Stimulated activated CD8-positive, alpha-beta memory T cell treated with anti-CD3 and anti-CD28 coated beads, Interleukin-7, amount 100 ng/mL, for 4 hours (primary cell): ENCODE measurements around the gene EXTL1.
A peak's percentile ranks its signal among the peaks of the same experiment; 100 is the strongest.
"Not testable (repeated sequence)": the region's sequence is repeated elsewhere in the genome, so short reads cannot be mapped to it uniquely, and the experiment has no call there.

Source experiments
- DNase-seq, 2 donors: peaks; one replicate each; pipeline ENCODE4 v3.0.0-alpha.2; 2020; ENCODE audit warnings: low read depth in 2 of 2

Gene EXTL1, protein sequence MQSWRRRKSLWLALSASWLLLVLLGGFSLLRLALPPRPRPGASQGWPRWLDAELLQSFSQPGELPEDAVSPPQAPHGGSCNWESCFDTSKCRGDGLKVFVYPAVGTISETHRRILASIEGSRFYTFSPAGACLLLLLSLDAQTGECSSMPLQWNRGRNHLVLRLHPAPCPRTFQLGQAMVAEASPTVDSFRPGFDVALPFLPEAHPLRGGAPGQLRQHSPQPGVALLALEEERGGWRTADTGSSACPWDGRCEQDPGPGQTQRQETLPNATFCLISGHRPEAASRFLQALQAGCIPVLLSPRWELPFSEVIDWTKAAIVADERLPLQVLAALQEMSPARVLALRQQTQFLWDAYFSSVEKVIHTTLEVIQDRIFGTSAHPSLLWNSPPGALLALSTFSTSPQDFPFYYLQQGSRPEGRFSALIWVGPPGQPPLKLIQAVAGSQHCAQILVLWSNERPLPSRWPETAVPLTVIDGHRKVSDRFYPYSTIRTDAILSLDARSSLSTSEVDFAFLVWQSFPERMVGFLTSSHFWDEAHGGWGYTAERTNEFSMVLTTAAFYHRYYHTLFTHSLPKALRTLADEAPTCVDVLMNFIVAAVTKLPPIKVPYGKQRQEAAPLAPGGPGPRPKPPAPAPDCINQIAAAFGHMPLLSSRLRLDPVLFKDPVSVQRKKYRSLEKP

DNA sequence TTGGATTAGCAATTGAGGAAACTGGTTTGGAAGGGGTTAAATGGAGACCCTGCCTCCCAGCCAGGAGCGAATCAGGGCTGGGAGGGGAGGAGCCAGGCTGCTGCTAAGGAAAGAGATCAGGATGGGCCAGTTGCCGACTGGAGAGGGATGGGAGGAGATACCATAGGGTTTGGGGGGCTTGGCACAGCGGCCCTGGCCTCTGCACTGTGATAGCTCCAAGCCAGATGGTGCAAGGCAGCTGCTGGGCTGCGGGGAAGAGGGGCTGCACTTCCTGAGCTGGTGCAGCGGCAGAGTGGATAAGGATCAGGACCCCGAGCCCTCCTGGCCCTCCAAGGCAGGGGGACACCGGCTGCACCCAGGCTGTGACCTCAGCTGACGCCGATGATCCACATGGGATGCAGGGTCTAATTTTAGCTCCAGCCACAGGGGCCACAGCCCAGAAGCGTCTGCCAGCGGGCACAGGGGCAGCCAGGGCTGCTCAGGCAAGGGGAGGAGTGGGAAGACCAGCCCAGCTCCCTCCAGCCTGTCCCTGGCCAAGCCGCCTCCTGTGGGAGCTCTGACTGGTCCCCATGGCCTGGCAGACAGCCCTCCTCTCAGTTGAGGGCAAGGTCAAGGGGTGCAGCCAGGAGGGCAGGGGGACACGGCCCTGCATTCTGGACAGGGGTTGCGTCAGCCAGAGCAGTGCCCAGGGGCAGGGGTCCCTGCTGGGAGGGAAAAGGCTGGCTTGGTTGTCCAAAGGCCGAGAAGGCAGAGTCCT, at the start of gene EXTL1:
Gene EXTL1, plus strand, starts transcription at position 129 of the 757 bp plus-strand sequence. CDS start 872 bp downstream, outside the sequence.
- no peak for DNase-seq

DNA sequence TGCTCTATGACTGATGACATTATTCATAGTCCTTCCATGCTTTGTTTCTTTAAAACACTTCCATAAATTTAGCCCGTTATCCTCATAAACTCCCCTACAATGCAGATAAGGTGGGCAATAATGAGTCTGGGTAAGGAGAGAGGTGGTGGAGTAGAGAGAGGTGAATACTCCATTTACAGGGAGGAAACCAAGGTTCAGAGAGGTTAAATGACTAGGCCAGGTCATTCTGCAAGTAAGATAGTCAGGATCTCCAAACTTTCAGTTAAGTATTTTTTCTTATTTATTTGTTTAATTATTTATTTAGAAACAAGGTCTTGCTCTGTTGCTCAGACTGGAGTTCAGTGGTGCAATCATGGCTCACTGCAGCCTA, 49.8 kb upstream of the EXTL1 start:
- no peak for DNase-seq

DNA sequence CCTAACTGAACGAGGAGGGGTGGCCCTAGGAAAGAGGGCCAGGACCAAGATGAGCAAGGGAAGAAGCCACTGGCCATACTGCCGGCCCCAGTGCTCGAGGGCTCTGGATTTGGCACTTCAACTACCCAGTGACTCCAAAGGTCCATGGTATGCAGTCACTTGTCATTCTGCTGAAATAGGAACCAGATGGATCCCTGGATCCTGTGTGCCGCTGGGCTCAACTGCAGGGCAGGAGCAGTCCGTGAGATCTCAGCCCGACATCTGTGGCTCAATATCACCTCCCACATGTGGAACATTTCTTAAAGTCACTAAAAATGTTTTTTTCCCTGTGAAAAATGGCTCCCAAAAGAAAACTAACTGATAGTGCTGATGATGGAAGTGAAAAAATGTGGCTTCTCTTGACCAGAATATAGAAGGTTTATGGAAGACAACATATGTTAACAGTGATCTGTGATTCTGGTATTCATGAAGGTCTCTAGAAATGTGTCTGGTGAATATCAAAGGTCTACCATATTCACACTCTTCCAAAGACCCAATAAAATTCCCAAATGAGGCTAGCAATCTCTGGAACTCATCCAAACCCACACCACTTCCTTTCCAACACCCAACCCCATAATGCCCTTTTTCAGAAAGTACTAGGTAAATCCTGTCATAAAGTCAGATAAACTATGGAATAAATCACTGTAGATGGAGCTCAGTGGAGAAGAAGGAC, 47.8 kb upstream of the EXTL1 start:
- DNase-seq, result no peak

DNA sequence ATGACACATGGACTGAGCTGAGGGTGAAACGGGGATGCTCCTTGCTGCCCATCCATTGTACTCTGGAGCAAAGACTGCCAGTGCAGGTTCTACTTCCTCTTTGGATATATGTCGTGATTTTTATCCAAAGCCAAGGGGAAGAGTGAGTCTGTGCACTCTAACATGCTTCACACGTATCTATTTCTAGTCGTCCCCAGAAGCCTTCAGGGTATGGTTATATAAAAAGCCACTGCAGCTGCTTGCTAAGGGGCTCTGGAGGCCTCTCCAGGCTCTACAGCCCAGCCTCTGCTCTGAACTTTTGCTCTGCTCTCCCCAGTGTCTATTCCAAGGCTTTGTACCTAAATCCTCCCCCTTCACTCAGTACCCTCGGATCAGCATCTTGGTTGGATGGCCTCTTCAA, 43.8 kb upstream of the EXTL1 start:
- no peak for DNase-seq

DNA sequence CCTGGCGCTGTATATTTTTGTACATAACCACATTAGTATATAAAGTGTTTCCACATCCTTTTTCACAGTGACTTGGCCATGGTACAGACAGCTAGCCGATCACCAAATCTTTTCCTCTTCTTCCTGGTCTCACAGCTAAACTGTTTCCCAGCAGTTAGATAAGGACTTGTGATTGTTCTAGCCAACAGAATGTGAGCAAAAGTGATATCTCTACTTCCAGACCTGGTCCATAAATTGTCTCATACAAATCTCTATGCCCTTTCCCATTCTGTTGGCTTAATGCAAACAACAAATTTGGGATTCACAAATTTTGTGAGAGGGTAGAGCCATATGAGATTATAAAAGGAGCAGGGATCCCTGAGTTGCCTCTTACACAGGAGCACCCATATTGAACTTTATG, 43.2 kb upstream of the EXTL1 start:
- no peak for DNase-seq

DNA sequence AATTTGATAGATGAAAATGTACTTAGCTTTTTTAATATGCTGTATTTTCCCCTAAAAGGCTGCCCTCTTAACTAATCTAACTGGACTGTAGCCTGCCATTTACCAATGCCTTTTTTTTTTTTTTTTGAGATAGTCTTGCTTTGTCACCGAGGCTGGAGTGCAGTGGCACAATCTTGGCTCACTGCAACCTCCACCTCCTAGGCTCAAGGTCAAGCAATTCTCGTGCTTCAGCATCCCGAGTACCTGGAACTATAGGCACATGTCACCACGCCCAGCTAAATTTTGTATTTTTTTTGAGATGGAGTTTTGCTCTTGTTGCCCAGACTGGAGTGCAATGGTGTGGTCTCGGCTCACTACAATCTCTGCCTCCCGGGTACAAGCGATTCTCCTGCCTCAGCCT, 42.4 kb upstream of the EXTL1 start:
- DNase-seq, result no peak

DNA sequence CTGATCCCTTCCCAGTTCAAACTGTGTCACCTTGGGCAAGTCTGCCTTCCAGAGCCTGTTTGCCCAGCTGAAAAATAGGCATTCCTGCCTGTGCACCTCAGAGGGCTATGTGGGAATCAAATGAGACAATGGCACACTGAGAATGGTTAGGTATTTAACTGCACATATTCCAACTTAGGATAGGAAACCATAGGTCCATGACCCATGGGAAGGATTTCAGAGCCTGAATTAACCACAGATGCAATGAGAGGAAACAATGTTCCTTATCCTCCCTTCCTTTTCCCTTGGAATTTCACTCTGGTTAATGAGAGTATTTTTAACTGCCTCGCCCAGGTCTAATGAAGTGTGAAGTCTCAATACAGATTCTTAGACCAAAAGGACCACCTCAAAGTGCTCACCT, 36.4 kb upstream of the EXTL1 start:
- DNase-seq, result no peak

DNA sequence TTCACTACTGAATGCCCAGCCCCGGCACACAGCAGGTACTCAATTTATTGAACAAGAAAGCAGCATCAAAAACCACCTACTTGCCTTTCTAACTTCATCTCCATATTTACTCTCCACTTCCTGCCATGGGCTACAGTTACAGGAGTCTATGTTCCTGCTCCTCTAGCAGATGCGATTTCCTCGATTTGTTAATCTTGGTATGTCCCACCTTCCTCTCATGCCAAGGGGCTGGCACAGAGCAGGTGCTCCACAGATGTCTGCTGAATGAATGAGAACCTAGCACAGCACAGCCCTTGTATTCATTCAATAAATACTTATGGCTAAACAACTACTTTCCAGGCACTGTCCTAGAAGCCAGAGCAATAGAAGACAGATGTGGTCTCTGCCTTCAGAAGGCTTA, 35.9 kb upstream of the EXTL1 start:
- DNase-seq, result no peak

DNA sequence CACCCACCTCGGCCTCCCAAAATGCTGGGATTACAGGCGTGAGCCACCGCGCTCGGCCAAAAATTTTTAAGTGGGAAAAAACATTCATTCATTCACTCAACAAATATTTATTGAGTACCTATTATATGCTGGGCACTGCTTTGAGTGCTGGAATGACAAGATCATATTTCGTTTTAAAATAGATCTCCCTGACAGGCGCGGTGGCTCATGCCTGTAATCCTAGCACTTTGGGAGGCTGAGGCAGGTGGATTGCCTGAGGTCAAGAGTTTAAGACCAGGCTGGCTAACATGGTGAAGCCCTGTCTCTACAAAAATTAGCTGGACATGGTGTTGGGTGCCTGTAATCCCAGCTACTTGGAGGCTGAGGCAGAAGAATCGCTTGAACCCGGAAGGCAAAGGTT, 34.8 kb upstream of the EXTL1 start:
- DNase-seq, result not testable (repeated sequence)

DNA sequence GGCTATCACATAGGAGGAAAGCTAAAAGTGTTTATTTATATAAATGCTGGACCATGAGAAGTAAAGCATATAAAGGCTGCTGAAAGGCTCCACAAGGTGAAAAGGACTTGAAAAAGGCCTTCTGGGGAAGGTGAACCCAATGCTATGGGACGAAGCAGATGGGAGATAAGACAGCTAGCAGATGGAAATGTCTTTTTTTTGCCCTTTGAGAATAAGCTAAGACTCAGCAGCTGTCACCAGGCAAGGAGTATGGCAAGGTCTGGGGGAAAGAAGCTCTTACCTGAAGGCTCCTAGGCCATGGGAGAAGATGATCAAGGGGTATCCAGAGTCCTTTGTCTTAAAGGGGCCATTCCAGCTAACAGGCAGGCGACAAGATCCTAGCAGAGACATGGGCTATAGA, 33.6 kb upstream of the EXTL1 start:
- no peak for DNase-seq

DNA sequence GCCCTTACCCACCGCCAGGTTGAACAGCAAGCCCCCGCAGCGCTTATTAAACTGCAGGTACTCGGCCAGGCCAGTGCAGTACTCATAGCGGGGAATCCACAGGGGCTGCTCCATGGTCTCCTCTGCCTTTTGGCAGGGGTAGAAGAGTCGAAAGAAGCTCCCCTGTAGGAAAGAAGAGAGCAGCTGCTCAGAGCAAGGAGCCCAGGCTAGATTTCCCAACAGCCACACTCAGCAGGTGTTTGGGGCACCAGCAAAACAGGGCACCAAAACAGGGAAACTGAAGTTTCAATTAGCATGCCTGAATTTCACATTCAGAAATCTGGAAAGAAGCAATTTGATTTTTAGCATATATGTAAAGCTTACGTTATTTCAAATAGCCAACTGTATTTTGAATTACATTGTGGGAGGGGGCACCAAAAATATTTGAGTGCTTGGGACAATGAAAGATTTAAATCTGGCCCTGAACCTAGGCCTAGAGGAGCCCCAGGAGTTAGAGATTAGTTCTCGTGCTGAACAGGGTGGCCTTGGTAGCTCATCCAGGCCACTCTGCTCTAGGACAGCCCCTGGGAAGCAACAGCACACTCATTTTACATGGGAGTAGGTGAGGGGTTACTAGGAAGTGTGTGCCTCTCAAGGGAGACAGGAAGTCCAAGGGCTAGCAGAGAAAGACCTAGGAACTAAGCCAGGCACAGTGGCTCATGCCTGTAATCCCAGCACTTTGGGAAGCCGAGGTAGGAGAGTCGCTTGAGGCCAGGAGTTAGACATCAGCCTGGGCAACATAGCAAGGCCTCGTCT, 31.9 kb upstream of the EXTL1 start:
- no peak for DNase-seq

DNA sequence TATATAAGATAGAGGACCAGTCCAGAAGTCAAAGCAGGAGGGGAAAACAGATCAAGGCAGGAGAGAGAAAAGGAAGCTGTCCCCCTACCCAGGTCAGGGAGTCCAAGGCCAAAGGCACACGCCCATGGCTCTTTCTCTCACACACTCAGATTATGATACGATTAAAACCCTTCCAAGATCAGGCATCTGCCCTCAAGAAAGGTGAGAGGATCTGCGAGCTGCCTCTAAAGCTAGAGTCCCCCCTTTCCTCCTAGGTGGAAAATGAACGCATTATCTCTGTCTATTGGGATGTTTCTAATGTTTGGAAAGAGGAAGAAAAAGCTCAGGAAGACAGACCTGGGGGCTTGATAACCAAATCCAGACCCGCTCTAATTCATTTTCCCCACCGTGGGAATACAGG, 31.3 kb upstream of the EXTL1 start:
- no peak for DNase-seq

DNA sequence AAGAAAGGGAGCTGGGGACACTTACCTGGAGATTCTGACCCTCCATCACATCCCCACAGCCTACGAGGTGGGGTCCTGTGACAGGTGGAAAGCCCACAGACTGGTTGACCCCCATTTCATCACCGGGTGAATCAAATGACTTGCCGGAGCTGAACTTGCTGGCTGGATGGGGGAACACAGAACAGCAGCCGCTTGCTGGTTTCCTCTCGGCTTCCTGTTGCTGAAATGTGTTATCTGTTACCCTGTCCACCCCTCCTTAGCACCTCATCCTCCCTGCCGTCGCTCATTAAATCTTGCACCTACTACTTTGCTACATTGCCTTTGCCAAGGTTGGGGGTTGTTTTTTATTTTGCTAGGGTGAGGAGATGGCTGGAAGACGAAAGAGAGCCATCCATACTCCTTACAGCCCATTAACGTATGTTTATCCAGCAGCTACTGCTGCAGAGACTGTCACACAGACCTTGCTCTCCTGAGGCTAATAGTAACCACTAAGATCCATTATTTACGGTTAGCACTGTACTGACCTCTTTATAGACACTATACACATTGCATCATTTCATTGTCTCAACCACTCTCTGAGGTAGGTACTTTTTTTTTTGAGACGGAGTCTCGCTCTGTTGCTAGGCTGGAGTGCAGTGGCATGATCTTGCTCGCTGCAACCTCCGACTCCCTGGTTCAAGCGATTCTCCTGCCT, 30.7 kb upstream of the EXTL1 start:
- DNase-seq, result peak; percentile 27 to 29

DNA sequence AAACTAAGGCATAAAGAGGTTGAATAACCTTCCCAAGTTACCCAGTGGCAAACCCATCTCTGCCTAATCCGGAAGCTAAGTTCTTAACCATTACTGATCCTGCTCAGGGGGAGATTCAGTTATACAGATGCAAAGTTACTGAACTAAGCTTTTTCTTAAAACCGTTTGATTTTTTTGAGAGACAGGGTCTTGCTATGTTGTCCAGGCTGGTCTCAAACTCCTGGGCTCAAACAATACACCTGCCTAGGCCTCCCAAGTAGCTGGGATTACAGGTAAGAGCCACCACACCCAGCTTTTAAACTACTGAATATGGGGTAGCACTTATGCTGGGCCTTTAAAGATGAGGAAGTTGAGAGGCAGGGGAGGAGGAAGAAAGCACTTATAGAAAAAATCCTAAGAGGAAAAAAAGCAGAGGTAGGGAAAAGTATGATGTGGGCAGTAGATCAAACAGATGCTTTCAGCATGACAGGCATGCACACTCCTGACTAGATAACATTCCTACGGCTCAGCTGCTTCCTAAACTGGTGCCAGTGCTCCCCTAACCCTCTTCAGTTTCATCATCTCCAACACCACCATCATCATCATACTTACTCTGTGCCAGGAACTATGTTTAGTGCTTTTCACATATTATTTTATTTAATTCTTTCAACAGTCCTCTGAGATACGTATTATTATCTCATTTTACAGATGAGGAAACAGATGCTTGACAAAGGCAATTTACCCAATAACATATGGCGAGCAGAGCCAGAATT, 29.5 kb upstream of the EXTL1 start:
- no peak for DNase-seq

DNA sequence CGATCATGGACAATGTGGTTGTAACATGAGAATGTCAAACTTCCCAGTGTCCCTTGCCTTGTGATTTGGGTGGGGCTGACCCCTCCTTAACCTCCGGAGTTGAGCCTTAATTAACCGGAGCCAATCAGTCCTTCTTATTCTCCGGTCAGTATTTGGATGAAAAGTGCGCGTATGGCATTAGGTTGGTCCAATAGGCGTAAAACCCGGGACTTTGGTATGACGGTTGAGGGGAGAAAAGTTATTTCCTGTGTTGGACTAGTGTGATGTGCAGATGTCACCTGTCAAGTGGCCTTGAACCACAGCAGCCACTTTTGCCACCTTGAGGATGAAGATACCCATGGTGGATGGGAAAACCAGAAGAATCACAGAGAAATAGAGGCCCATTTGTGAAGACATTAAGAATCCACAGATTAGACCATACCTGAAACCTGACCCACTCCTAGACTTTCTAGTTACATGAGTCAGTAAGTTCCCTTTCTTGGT, 28.8 kb upstream of the EXTL1 start:
- no peak for DNase-seq

DNA sequence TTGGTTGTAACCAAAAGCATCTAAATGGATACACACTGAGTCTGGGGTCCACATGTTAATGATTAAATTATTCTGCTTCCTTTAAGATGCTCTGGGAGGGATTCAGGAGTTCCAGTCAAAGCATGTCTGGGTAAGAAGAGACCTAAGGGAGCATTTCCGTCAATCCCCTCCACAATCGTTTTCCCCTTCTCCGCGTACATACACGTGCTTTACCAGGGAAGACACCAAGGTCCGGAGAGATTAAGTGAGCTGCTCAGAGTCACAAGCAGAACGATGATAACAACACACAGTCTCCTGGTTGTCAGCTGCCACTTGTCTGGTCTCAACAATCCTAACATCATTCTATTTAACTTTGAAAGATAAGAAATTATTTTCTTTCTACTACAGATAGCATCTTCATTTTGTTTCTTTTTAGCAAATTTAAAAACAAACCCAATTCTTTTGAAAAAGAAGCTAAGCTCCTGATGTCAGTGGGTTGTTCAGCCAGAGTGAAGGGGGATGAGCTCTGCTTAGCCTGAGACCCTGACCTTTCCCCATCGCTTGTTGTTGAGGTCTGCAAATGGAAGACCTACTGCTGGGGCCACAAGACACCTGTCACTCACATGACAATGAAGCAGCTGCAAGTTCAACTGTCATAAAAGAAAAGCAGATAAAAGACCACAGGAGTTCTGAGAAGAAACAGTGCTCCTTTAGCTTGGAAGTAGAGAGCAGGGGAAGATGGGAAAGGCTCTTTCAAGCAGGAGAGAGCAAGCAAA, 28.2 kb upstream of the EXTL1 start:
- DNase-seq, result no peak

DNA sequence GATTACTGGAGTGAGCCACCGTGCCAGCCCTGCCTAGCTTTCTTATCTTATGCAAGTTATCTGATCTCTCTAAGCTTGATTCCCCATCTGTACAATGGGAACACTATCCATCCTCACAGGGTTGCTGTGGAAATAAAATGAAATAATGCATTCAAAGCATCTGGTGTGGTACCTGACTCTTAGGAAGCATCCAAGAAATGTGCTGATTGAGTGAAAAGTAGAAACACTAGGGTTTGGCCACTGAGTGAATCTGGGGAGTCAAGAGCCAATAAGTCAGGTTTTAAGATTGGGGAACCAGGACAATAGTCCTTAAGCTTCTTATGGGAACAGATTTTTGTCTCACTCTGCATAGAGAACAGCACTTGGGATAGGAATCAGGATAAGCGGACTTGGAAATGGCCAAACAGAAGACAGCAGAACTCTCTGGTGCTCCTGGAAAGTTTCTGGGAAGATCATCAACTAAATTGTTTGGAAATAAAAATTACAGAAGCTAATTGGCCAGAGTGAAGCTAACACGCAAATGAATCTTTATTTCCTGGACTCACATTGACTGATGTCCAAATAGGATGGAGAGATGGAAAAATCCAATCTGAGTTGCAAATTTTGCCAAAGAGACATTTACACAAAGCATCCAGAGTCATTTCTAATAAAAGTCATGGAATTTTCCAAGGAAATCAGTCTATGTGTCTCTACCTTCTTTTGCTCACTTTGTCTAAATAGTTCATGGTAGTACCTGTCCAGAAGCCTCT, 27.0 kb upstream of the EXTL1 start:
- no peak for DNase-seq
